Breast epithelium (tissue), 4 donors: ENCODE data around the gene ADCY5. TPM values are rescaled to one million over a fixed set of nuclear protein-coding genes. Genes with fewer than 3 reads are reported as not detected.
"Not testable (repeated sequence)": the region's sequence is repeated elsewhere in the genome, so short reads cannot be mapped to it uniquely, and the experiment has no call there.

Source experiments
- DNase-seq, 2 donors: peaks; one replicate each; pipeline ENCODE4 v3.0.0-alpha.2; 2019; ENCODE audit warnings: low spot score in 2 of 2
- H3K27ac ChIP-seq, 2 donors: fragments of 200-600 bp; sonication (generic) in 1 of 2; one replicate each; pipeline ENCODE4 v1.5.1; 2016 to 2019; ENCODE audit warnings: mild to moderate bottlenecking in 1 of 2
- H3K27me3 ChIP-seq, 2 donors: fragments of 200-600 bp; sonication (generic) in 1 of 2; one replicate each; pipeline versions ENCODE4 v1.5.1 to v1.6.0; 2017 to 2019; ENCODE audit warnings: control low read depth in 1 of 2, mild to moderate bottlenecking in 1 of 2
- H3K36me3 ChIP-seq: fragments of 200-600 bp; one replicate; pipeline ENCODE4 v1.5.1; 2019
- H3K4me1 ChIP-seq, 2 donors: fragments of 200-600 bp; sonication (generic); one replicate each; pipeline ENCODE4 v1.5.1; 2016 to 2019; ENCODE audit warnings: control low read depth in 1 of 2
- H3K4me3 ChIP-seq, 3 donors: fragments of 200-600 bp; sonication (generic); 1 replicate in 2 of 3; 2 replicates in 1 of 3; pipeline ENCODE4 v1.5.1; 2016 to 2019; ENCODE audit warnings: mild to moderate bottlenecking in 3 of 3, moderate library complexity in 2 of 3
- H3K9me3 ChIP-seq, 2 donors: fragments of 200-600 bp; sonication (generic) in 1 of 2; one replicate each; pipeline ENCODE4 v1.5.1; 2016 to 2019; ENCODE audit warnings: control low read depth in 1 of 2
- CTCF ChIP-seq, 3 donors: fragments of 450-650 bp; IDR thresholded peaks; one replicate each; pipeline ENCODE4 v1.5.1; 2016 to 2017; ENCODE audit warnings: antibody characterized with exemption in 3 of 3, mild to moderate bottlenecking in 3 of 3, moderate library complexity in 3 of 3
- POLR2A ChIP-seq: fragments of 450-650 bp; IDR thresholded peaks from one replicate; pipeline ENCODE4 v1.6.1; 2016; ENCODE audit warnings: antibody characterized with exemption, mild to moderate bottlenecking, moderate library complexity
- POLR2AphosphoS5 ChIP-seq, 3 donors: sonication (generic); formaldehyde crosslinking; IDR thresholded peaks; one replicate each; pipeline ENCODE4 v1.6.1; 2017; ENCODE audit warnings: antibody characterized with exemption in 3 of 3
- intact Hi-C: fragments of 100-400 bp; cut with DNase I; formaldehyde crosslinking; loops from one replicate; pipeline ENCODE4 v1.15.1; 2023; ENCODE audit warnings: low total_unique reads
- total RNA-seq, 3 donors: library from RNA; depleted of rRNA; stranded (reverse); fragments of >200 nt; gene quantifications; one replicate each; pipeline ENCODE4 v1.1.0, GENCODE V29; 2016

ADCY5 gene
- total RNA-seq, 3 donors from 2014 or later, result 10.1 to 32.5 (median 11.5) TPM

GRCh38 chr3:123256256-123256655, 192.6 kb downstream of the ADCY5 start:
- TF ChIP-seq POLR2A (no peak), CTCF (IDR thresholded peaks at IDR 0.05) (no peak), POLR2AphosphoS5 (IDR thresholded peaks at IDR 0.05) (no peak)
- Histone ChIP-seq H3K27me3 (no peaks in the 10 kb centered on the region), H3K4me1 (no peaks in the 10 kb centered on the region), H3K36me3 (no peaks in the 10 kb centered on the region), H3K9me3 (no peaks in the 10 kb centered on the region), H3K27ac (no peak overlapping the region), H3K4me3 (no peak overlapping the region)
- intact Hi-C loops, result no loop called here
- DNase-seq, result no peak

- H3K27ac ChIP-seq, result no peak overlapping the region
- H3K36me3 ChIP-seq, result no peaks in the 10 kb centered on the region
- no peak for DNase-seq
Measured at GRCh38 chr3:123246866-123247265, 202.0 kb downstream of the ADCY5 start.

GRCh38 chr3:123244128-123244527, 204.8 kb downstream of the ADCY5 start:
- DNase-seq, result no peak
- TF ChIP-seq POLR2AphosphoS5 (IDR thresholded peaks at IDR 0.05) (no peak), CTCF (IDR thresholded peaks at IDR 0.05) (no peak), POLR2A (no peak)
- intact Hi-C loops, result no loop called here
- Histone ChIP-seq H3K36me3 (no peaks in the 10 kb centered on the region), H3K27me3 (no peaks in the 10 kb centered on the region), H3K4me1 (no peaks in the 10 kb centered on the region), H3K27ac (no peak overlapping the region), H3K4me3 (no peak overlapping the region), H3K9me3 (no peaks in the 10 kb centered on the region)

More at GRCh38 chr3:123246866-123247265, 202.0 kb downstream of the ADCY5 start:
- intact Hi-C loops, result no loop called here
- H3K27me3 ChIP-seq, result no peaks in the 10 kb centered on the region
- no peaks in the 10 kb centered on the region for H3K9me3 ChIP-seq
- no peak overlapping the region for H3K4me3 ChIP-seq
- H3K4me1 ChIP-seq, result no peaks in the 10 kb centered on the region
- TF ChIP-seq POLR2AphosphoS5 (IDR thresholded peaks at IDR 0.05), result no peak
- TF ChIP-seq CTCF (IDR thresholded peaks at IDR 0.05), result no peak
- no peak for TF ChIP-seq POLR2A

- intact Hi-C loops, result loop anchor here (5.0 kb wide), 1 partner anchor 1472 kb away; no protein-coding TSS in a partner anchor
- no peak overlapping the region for H3K27ac ChIP-seq
- no peaks in the 10 kb centered on the region for H3K27me3 ChIP-seq
- H3K9me3 ChIP-seq, result no peaks in the 10 kb centered on the region
- no peak for DNase-seq
- H3K4me3 ChIP-seq, result no peak overlapping the region
- H3K4me1 ChIP-seq, result no peaks in the 10 kb centered on the region
- H3K36me3 ChIP-seq, result no peaks in the 10 kb centered on the region
- TF ChIP-seq POLR2AphosphoS5 (IDR thresholded peaks at IDR 0.05) (no peak), POLR2A (no peak), CTCF (IDR thresholded peaks at IDR 0.05) (no peak)
Measured at GRCh38 chr3:123239756-123240155, 209.1 kb downstream of the ADCY5 start.

- H3K27me3 ChIP-seq, DNase-seq, H3K36me3 ChIP-seq, H3K4me1 ChIP-seq, H3K9me3 ChIP-seq, H3K27ac ChIP-seq, H3K4me3 ChIP-seq: not testable (repeated sequence)
- intact Hi-C loops, result loop anchor here (5.0 kb wide), 1 partner anchor 1472 kb away; no protein-coding TSS in a partner anchor
Measured at GRCh38 chr3:123239186-123239585, 209.7 kb downstream of the ADCY5 start.

GRCh38 chr3:123236902-123237301, 212.0 kb downstream of the ADCY5 start:
- Histone ChIP-seq H3K36me3 (no peaks in the 10 kb centered on the region), H3K27me3 (no peaks in the 10 kb centered on the region), H3K9me3 (no peaks in the 10 kb centered on the region), H3K4me1 (no peaks in the 10 kb centered on the region), H3K27ac (no peak overlapping the region), H3K4me3 (no peak overlapping the region)
- TF ChIP-seq CTCF (IDR thresholded peaks at IDR 0.05), result no peak
- TF ChIP-seq POLR2AphosphoS5 (IDR thresholded peaks at IDR 0.05), result no peak
- TF ChIP-seq POLR2A, result no peak
- intact Hi-C loops, result loop anchor here (5.0 kb wide), 1 partner anchor 1470 kb away; no protein-coding TSS in a partner anchor
- no peak for DNase-seq
